Vagina (tissue), 2 donors: ENCODE data around the gene MESD. TPM values are rescaled to one million over a fixed set of nuclear protein-coding genes. Genes with fewer than 3 reads are reported as not detected.

Experiments used
- DNase-seq, 2 donors: peaks; one replicate each; pipeline ENCODE4 v3.0.0-alpha.2; 2017; ENCODE audit errors: extremely low spot score in 2 of 2
- H3K27ac ChIP-seq: fragments of 200-600 bp; sonication (generic); one replicate; pipeline ENCODE4 v1.5.1; 2019
- H3K27me3 ChIP-seq: fragments of 200-600 bp; sonication (generic); one replicate; pipeline ENCODE4 v1.5.1; 2019
- H3K36me3 ChIP-seq, 2 donors: fragments of 200-600 bp; sonication (generic); one replicate each; pipeline ENCODE4 v1.5.1; 2017 to 2019
- H3K4me1 ChIP-seq: fragments of 200-600 bp; sonication (generic); one replicate; pipeline ENCODE4 v1.5.1; 2019
- H3K4me3 ChIP-seq, 2 donors: fragments of 200-600 bp; sonication (generic); 1 replicate in 1 of 2; 2 replicates in 1 of 2; pipeline ENCODE4 v1.5.1; 2016 to 2019
- H3K9me3 ChIP-seq: fragments of 200-600 bp; sonication (generic); one replicate; pipeline ENCODE4 v1.5.1; 2019
- POLR2A ChIP-seq, 2 donors: fragments of 450-650 bp; IDR thresholded peaks; one replicate each; pipeline ENCODE4 v1.6.1; 2017; ENCODE audit warnings: antibody characterized with exemption in 2 of 2, mild to moderate bottlenecking in 2 of 2, moderate library complexity in 2 of 2
- POLR2AphosphoS5 ChIP-seq, 2 donors: sonication (generic); formaldehyde crosslinking; IDR thresholded peaks; one replicate each; pipeline ENCODE4 v1.9.0; 2017; ENCODE audit warnings: antibody characterized with exemption in 2 of 2, mild to moderate bottlenecking in 2 of 2, low read depth in 1 of 2; ENCODE audit not compliant: insufficient read depth in 1 of 2
- intact Hi-C: fragments of 100-400 bp; cut with DNase I; formaldehyde crosslinking; loops from one replicate; pipeline ENCODE4 v1.15.1; 2023
- total RNA-seq: library from RNA; depleted of rRNA; stranded (reverse); fragments of >200 nt; gene quantifications from one replicate; pipeline ENCODE4 v1.2.3, GENCODE V29; 2016
- TF ChIP-seq, protein P1 (sequence below), 3 experiments: fragments of 450-650 bp in 2 of 3; fragments of 200-600 bp in 1 of 3; sonication (generic) in 1 of 3; IDR thresholded peaks; one replicate each; pipeline ENCODE4 v1.5.1; 2017 to 2019; ENCODE audit warnings: antibody characterized with exemption in 3 of 3, mild to moderate bottlenecking in 2 of 3, moderate library complexity in 2 of 3

Gene MESD
- total RNA-seq, 1 donor from 2014 or later: 17.9 TPM

DNA sequence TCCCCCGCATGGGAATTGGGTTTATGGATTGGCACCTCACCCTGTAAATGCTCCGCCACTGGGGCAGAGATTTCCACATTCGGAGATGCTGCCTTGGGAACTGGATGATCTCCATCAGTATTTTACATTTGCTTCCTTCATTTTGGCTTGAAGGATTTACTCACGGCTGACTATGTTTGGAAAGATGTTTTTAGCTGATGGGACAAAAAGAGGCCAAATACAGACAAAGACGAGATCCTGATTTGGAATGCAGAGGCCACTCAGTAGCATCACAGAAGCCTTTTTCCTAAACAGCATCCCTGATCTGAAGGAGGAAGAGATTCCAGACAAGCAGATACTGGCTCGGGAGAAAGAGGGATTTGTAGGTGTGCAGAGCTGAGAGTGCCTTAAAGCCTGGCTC lies 76.9 kb downstream of the MESD start:
- TF ChIP-seq POLR2AphosphoS5 (IDR thresholded peaks at IDR 0.05; ENCODE audit: insufficient read depth in 1 of 2, low read depth in 1 of 2) (no peak), POLR2A (IDR thresholded peaks at IDR 0.05) (no peak)
- TF ChIP-seq, protein P1, sequence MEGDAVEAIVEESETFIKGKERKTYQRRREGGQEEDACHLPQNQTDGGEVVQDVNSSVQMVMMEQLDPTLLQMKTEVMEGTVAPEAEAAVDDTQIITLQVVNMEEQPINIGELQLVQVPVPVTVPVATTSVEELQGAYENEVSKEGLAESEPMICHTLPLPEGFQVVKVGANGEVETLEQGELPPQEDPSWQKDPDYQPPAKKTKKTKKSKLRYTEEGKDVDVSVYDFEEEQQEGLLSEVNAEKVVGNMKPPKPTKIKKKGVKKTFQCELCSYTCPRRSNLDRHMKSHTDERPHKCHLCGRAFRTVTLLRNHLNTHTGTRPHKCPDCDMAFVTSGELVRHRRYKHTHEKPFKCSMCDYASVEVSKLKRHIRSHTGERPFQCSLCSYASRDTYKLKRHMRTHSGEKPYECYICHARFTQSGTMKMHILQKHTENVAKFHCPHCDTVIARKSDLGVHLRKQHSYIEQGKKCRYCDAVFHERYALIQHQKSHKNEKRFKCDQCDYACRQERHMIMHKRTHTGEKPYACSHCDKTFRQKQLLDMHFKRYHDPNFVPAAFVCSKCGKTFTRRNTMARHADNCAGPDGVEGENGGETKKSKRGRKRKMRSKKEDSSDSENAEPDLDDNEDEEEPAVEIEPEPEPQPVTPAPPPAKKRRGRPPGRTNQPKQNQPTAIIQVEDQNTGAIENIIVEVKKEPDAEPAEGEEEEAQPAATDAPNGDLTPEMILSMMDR (IDR thresholded peaks at IDR 0.05): no peak
- no peaks in the 10 kb centered on the region for H3K36me3 ChIP-seq
- peaks cover 6% of the 10 kb centered on the region for H3K4me1 ChIP-seq
- intact Hi-C loops: no loop called here
- H3K27ac ChIP-seq: no peak overlapping the region
- H3K27me3 ChIP-seq: no peaks in the 10 kb centered on the region
- H3K9me3 ChIP-seq: no peaks in the 10 kb centered on the region
- no peak for DNase-seq
- no peak overlapping the region for H3K4me3 ChIP-seq

- TF ChIP-seq POLR2A (IDR thresholded peaks at IDR 0.05): no peak
- TF ChIP-seq, protein P1 (IDR thresholded peaks at IDR 0.05): no peak
- TF ChIP-seq POLR2AphosphoS5 (IDR thresholded peaks at IDR 0.05; ENCODE audit: insufficient read depth in 1 of 2, low read depth in 1 of 2): no peak
- intact Hi-C loops: no loop called here
- H3K4me1 ChIP-seq: peaks cover 6% of the 10 kb centered on the region
- H3K36me3 ChIP-seq: no peaks in the 10 kb centered on the region
- no peaks in the 10 kb centered on the region for H3K9me3 ChIP-seq
- no peak overlapping the region for H3K4me3 ChIP-seq
- DNase-seq: no peak
- no peak overlapping the region for H3K27ac ChIP-seq
- H3K27me3 ChIP-seq: no peaks in the 10 kb centered on the region
Observed at GRCh38 chr15:80911821-80912220, 77.8 kb downstream of the MESD start.

DNA sequence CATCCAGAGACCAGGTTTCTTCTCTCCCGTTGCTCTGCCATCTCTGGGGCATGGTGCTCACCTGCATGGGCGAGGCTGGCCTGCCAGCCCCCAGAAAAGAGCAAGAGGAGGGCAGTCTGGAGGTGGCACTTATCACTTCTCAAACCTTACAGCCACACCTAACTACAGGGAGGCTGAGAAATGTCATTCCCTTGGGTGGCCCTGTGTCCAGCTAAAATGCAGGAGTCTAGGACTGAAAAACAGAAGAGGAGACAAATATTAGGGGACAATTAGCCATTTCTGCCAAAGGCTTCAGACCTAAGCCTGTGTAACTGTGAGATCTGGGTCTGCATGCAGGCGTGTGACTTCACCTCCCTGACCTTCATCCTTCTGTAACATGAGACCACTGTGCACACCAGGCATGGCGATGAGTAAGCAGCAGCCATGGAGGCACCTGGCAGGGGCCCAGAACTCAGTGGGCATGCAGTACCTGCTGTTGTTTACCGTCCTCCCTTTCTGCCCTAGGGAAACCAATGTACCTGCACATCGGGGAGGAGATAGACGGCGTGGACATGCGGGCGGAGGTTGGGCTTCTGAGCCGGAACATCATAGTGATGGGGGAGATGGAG lies 83.4 kb downstream of the MESD start:
- DNase-seq: no peak
- Histone ChIP-seq H3K9me3 (no peaks in the 10 kb centered on the region), H3K27me3 (no peaks in the 10 kb centered on the region), H3K36me3 (no peaks in the 10 kb centered on the region), H3K4me1 (no peaks in the 10 kb centered on the region), H3K27ac (no peak overlapping the region), H3K4me3 (no peak overlapping the region)
- TF ChIP-seq POLR2AphosphoS5 (IDR thresholded peaks at IDR 0.05; ENCODE audit: insufficient read depth in 1 of 2, low read depth in 1 of 2) (no peak), POLR2A (IDR thresholded peaks at IDR 0.05) (no peak)
- TF ChIP-seq, protein P1 (IDR thresholded peaks at IDR 0.05): no peak
- intact Hi-C loops: no loop called here

GRCh38 chr15:80904998-80905397 lies 84.6 kb downstream of the MESD start:
- no peak for TF ChIP-seq POLR2A (IDR thresholded peaks at IDR 0.05)
- TF ChIP-seq, protein P1 (IDR thresholded peaks at IDR 0.05): no peak
- no peak for TF ChIP-seq POLR2AphosphoS5 (IDR thresholded peaks at IDR 0.05; ENCODE audit: insufficient read depth in 1 of 2, low read depth in 1 of 2)
- no peak for DNase-seq
- H3K36me3 ChIP-seq: no peaks in the 10 kb centered on the region
- intact Hi-C loops: no loop called here
- H3K27ac ChIP-seq: no peak overlapping the region
- no peaks in the 10 kb centered on the region for H3K9me3 ChIP-seq
- no peaks in the 10 kb centered on the region for H3K27me3 ChIP-seq
- no peaks in the 10 kb centered on the region for H3K4me1 ChIP-seq
- no peak overlapping the region for H3K4me3 ChIP-seq

GRCh38 chr15:80902298-80902801 lies 87.3 kb downstream of the MESD start:
- no peaks in the 10 kb centered on the region for H3K27me3 ChIP-seq
- H3K36me3 ChIP-seq: no peaks in the 10 kb centered on the region
- intact Hi-C loops: no loop called here
- DNase-seq: no peak
- TF ChIP-seq, protein P1 (IDR thresholded peaks at IDR 0.05): no peak
- TF ChIP-seq POLR2AphosphoS5 (IDR thresholded peaks at IDR 0.05; ENCODE audit: insufficient read depth in 1 of 2, low read depth in 1 of 2) (no peak), POLR2A (IDR thresholded peaks at IDR 0.05) (no peak)
- no peak overlapping the region for H3K4me3 ChIP-seq
- no peaks in the 10 kb centered on the region for H3K9me3 ChIP-seq
- no peaks in the 10 kb centered on the region for H3K4me1 ChIP-seq
- H3K27ac ChIP-seq: no peak overlapping the region
